ENCODE data around the gene MGAM2. TPM values are rescaled to one million over a fixed set of nuclear protein-coding genes. Genes with fewer than 3 reads are reported as not detected.

MGAM2 gene
- total and polyA plus RNA-seq, 4 donors, result 0.09 to 0.59 (median 0.11) TPM

GRCh38 chr7:142250705-142251104 lies 139.2 kb downstream of the MGAM2 start (continued):
- TF ChIP-seq REST (IDR thresholded peaks at IDR 0.05), result no peak

GRCh38 chr7:142257958-142258357 lies 146.4 kb downstream of the MGAM2 start, which contains the start of gene PRSS58:
Gene PRSS58, minus strand, starts transcription at chr7:142258058. Its CDS starts 351 bp downstream, at chr7:142257707.
- no peak for TF ChIP-seq ZBTB33 (IDR thresholded peaks at IDR 0.05)
- TF ChIP-seq REST (IDR thresholded peaks at IDR 0.05), result no peak
- no peak for TF ChIP-seq MAX (IDR thresholded peaks at IDR 0.05)
- TF ChIP-seq FOXA2 (IDR thresholded peaks at IDR 0.05), result no peak
- no peak for TF ChIP-seq FOXA1 (IDR thresholded peaks at IDR 0.05)
- H3K27ac ChIP-seq (ENCODE audit: low read depth in 1 of 2, low read length in 2 of 2), result no peak within 1 kb of the TSS
- no peaks in the 10 kb centered on the region for H3K27me3 ChIP-seq (ENCODE audit: control insufficient read depth in 4 of 4, insufficient read depth in 4 of 4, low read length in 3 of 4)
- H3K9me3 ChIP-seq (ENCODE audit: control insufficient read depth in 4 of 4, low read length in 3 of 4), result peaks cover 0 to 3% (median 0%) of the 10 kb centered on the region in 4 donors
- H3K4me1 ChIP-seq (ENCODE audit: control insufficient read depth in 4 of 4, insufficient read depth in 4 of 4, low read length in 3 of 4), result no peaks in the 10 kb centered on the region
- H3K9ac ChIP-seq (ENCODE audit: low read depth in 1 of 2, low read length in 2 of 2), result no peak within 1 kb of the TSS
- no peak within 1 kb of the TSS for H3K4me3 ChIP-seq (ENCODE audit: low read depth in 1 of 3, low read length in 3 of 3)
- 64% methylated on average over 1 of the region's 1 CpG for WGBS
- H3K36me3 ChIP-seq (ENCODE audit: control insufficient read depth in 4 of 4, insufficient read depth in 3 of 4, low read depth in 1 of 4, low read length in 3 of 4), result no peaks in the 10 kb centered on the region
- no peak for DNase-seq (ENCODE audit: low spot score)

- Histone ChIP-seq H3K27me3 (ENCODE audit: control insufficient read depth in 4 of 4, insufficient read depth in 4 of 4, low read length in 3 of 4) (no peaks in the 10 kb centered on the region), H3K4me3 (ENCODE audit: low read depth in 1 of 3, low read length in 3 of 3) (no peak overlapping the region), H3K4me1 (ENCODE audit: control insufficient read depth in 4 of 4, insufficient read depth in 4 of 4, low read length in 3 of 4) (no peaks in the 10 kb centered on the region), H3K9ac (ENCODE audit: low read depth in 1 of 2, low read length in 2 of 2) (no peak overlapping the region), H3K9me3 (ENCODE audit: control insufficient read depth in 4 of 4, low read length in 3 of 4) (peaks cover 0 to 3% (median 0%) of the 10 kb centered on the region in 4 donors), H3K36me3 (ENCODE audit: control insufficient read depth in 4 of 4, insufficient read depth in 3 of 4, low read depth in 1 of 4, low read length in 3 of 4) (no peaks in the 10 kb centered on the region), H3K27ac (ENCODE audit: low read depth in 1 of 2, low read length in 2 of 2) (no peak overlapping the region)
- TF ChIP-seq GABPA (IDR thresholded peaks at IDR 0.05 in 1 of 2, conservative IDR thresholded peaks at IDR 0.05 in 1 of 2) (no peak), EGR1 (IDR thresholded peaks at IDR 0.05; ENCODE audit: low read depth in 2 of 2) (no peak), YY1 (IDR thresholded peaks at IDR 0.05) (no peak), RAD21 (IDR thresholded peaks at IDR 0.05) (no peak), REST (IDR thresholded peaks at IDR 0.05) (no peak), JUND (IDR thresholded peaks at IDR 0.05) (no peak)
- 70% methylated on average over 8 of the region's 8 CpGs for WGBS
- no peak for DNase-seq (ENCODE audit: low spot score)
Measured at GRCh38 chr7:142263598-142264380, 152.3 kb downstream of the MGAM2 start.

Measured in liver (tissue), 9 donors.